ENCODE measurements around the gene SHISAL1.

Gene SHISAL1

GRCh38 chr22:44266796-44267760 lies 45.7 kb downstream of the SHISAL1 start:
- in situ Hi-C loops (cut with MboI; ENCODE audit: low sequenced_read_pairs), result no loop called here

GRCh38 chr22:44263547-44263946 lies 49.2 kb downstream of the SHISAL1 start:
- in situ Hi-C loops (cut with MboI; ENCODE audit: low sequenced_read_pairs), result no loop called here

DNA sequence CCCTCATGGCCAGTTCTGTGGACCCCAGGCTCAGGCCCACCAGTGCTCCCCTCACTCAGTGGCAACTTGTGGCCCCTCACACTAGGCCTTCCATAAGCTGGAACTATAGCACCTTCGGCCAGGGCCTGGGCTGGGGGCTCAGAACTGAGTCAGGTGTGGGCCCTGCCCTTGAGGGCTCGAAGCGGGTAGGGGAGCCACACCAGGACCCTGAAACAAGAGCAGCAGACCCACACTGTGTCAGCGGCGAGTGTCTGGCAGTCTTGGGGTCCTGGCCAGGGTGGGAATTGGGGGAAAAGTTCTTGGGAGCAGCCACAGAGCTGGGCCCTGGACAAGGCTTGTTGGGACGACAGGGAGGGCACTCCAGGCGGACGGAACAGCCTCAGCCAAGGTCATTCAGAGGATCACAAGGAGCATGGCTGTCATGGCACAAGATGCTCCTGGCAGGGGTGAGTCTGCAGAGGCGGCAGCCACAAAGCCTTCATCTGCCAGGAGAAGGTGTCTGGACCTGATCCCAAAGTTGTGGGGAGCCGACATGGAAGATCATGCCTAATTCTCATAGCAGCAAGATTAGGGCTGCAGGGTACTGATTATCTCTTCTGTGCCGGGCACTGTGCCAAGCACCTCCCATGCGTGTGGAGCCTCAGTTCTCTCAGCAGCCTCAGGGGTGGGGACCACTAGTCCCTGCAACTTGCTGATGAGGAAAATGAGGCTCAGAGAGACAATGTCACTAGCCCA lies 50.7 kb downstream of the SHISAL1 start:
- in situ Hi-C loops (cut with MboI; ENCODE audit: low sequenced_read_pairs), result no loop called here

DNA sequence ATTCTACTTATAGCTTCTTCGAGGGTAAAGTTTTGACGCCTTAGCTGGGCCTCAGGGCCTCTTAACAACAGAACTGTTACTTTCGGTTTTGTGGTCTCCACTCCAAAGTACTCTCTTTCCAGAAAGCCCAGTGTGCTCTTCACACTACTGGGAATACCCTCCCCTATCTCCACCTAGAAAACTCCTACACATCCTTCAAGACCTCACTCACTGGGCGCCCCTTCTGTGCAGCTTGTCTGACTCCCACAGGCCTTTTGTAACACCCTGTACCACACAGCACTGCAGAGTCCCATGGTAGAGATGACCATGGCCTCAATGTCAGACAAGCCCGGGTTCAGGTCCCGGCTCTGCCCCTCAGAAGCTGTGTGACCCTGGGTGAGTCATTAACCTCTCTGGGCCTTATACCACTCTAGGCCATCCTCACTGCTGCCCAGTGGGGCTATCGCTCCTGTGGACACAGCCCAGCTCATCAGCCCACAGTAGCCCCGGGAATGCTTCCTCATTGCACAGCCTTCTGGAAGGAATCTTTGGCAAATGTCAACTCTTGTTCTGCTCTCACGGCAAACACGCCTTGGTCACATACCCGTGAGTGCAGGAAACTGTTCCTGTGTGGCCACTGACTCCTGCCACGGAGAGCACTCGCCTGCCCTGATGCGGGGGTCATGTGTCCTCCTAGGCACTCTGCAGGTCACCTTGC lies 51.4 kb downstream of the SHISAL1 start:
- in situ Hi-C loops (cut with MboI; ENCODE audit: low sequenced_read_pairs), result no loop called here

- in situ Hi-C loops (cut with MboI; ENCODE audit: low sequenced_read_pairs), result no loop called here
Observed at GRCh38 chr22:44260216-44261035, 52.3 kb downstream of the SHISAL1 start.

GRCh38 chr22:44259366-44260215 lies 53.2 kb downstream of the SHISAL1 start:
- in situ Hi-C loops (cut with MboI; ENCODE audit: low sequenced_read_pairs), result no loop called here

DNA sequence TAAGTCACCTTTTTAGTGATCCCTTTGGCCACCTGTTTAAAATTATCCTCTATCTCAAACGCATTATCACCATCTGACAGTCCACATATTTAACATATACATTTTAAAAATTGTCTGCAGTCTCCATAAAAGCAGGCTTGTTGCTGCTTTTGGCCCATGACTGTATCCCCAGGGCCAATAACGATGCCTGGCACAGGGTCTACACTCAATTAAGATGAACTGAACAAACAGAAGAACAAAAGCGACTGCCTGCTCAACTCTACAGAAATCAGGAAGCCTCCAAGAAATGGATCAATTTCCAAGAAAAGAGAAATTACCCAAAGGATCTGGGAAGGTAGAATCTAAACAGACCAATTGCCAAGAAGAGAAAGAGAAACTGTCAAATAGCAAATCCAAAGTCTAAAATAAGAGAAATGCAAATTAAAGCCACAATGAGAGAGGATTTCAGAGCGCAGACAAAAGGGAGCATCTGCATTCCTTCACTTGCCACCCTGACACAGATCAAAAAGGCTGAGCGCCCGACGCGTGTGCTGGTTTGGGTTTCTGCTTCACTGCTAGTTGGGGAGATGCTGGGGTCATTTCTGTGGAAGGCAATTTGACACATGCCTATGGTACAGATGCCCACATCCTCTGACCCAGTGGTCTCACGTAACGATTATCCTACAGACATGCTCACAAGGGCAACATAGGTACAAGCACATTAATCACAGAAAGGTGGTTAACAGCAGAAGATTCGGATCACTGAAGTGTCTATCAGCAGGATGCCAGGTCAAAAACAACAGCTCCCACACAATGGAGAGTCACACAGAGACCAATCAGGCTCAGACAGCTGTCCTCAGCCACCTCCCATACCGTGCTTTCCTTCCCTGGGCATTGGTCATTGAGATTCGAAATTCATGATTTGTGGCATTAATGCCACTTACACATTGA lies 55.9 kb downstream of the SHISAL1 start:
- in situ Hi-C loops (cut with MboI; ENCODE audit: low sequenced_read_pairs), result no loop called here

DNA sequence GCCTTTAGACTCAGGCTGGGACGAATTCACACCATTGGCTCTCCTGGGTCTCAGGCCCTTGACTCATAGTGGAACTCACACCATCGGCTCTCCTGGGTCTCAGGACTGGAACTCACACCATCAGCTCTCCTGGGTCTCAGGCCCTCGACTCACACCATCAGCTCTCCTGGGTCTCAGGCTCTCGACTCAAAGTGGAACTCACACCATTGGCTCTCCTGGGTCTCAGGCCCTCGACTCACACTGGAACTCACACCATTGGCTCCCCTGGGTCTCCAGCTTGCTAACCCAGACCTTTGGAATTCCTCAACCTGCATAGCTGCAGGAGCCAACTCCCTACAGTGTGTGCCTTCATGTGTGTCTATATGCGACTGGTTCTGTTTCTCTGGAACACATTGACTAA lies 56.7 kb downstream of the SHISAL1 start:
- in situ Hi-C loops (cut with MboI; ENCODE audit: low sequenced_read_pairs), result no loop called here

DNA sequence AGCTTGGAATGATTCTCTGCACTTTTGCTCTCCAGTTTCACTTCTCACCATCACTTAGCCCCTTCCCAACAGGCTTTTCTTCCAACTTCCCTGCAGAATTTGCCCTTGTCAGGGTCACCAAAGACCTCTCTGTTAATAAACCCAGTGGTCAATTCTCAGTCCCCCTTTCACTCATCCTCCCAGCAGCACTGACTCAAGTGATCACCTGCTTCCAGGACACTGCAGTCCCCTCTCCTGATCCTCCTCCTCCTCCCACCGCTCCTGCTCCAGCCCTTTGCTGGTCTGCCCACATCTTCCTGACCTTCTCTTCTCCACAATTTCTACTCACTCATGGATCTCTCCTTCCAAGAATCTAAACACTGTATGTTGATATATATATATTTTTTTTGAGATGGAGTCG lies 57.9 kb downstream of the SHISAL1 start:
- in situ Hi-C loops (cut with MboI; ENCODE audit: low sequenced_read_pairs), result no loop called here

GRCh38 chr22:44249376-44250147 lies 63.2 kb downstream of the SHISAL1 start:
- in situ Hi-C loops (cut with MboI; ENCODE audit: low sequenced_read_pairs), result no loop called here

- in situ Hi-C loops (cut with MboI; ENCODE audit: low sequenced_read_pairs), result no loop called here
Observed at GRCh38 chr22:44248926-44249325, 63.8 kb downstream of the SHISAL1 start.

GRCh38 chr22:44247923-44248892 lies 64.5 kb downstream of the SHISAL1 start:
- in situ Hi-C loops (cut with MboI; ENCODE audit: low sequenced_read_pairs), result no loop called here

GRCh38 chr22:44247346-44247745 lies 65.4 kb downstream of the SHISAL1 start:
- in situ Hi-C loops (cut with MboI; ENCODE audit: low sequenced_read_pairs), result no loop called here

DNA sequence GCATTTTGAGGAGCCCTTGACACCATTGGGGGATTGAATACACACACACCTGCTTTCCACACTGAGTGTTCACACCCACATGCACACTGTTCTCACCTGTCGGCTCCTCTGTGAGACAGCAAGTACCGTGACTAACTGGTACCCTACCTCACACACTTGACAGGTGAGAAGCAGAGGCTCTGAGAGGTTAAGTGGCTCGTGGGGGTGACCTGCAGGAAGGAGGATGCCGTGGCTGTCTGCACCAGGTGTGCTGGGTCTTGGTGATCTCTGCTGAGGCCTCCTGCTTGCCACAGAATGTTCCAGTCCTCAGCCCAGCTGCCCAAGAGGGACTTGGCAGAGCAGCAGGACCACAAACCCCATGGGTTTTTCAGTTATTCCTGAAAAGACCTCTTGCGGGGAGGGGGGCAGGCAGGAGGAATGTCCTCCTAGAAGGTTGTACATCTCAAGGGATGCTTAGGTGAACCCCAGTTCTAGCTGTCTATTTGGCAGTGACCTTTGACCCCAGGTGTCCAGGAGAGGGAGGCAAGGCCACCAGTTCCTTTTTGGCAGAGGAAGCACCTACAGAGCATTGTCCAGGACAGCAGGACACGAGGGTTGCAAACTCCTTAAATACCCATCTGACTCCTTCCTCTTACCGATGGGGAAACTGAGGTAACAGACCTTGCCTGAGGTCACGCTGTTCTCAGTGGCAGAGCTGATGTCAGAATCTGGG lies 66.0 kb downstream of the SHISAL1 start:
- in situ Hi-C loops (cut with MboI; ENCODE audit: low sequenced_read_pairs), result no loop called here

DNA sequence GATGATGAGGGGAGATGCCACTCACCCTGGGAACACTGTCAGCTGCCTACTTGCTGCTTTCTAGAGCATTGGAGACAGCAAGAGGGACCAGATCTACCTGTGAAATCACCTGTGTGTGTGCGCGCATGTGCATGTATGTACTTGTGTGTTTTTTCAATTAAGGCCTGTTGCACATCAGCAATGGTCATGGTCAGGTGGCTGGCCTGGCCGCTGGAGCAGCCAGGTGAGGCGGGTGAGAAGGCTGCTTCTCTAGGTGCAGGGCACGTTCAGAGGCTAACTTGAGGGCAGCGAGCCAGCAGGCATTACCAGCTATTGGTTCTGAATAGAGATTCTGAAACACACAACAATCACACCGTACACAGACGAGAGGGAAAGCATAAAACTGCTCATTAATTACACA lies 66.9 kb downstream of the SHISAL1 start:
- in situ Hi-C loops (cut with MboI; ENCODE audit: low sequenced_read_pairs), result no loop called here

DNA sequence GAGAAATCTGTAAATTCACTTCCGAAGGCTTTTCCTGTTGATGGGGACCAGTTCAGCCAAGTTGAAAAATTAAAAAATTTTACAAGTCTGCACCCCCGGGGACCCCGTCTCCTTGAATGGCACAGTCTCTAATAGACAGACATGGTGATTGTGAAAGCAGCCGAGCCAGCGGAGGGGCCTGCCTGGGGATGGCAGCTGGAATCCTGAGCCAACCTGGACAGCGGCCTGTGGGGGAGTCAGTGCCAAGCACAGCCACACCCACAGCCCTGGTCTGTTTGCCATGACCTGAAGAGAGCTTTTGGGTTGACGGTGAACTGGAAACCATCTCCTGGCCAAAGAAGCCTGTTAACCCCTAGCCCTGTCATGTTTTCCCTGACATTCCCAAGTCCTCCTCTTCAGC lies 67.3 kb downstream of the SHISAL1 start:
- in situ Hi-C loops (cut with MboI; ENCODE audit: low sequenced_read_pairs), result no loop called here

Data from HL-60/S4 treated with retinoic acid at 250 ng/mL for 4 days and 3 days (cell line).